Lower leg skin (tissue), 3 donors: ENCODE data around the gene HMSD.

Experiments
- POLR2A ChIP-seq, 2 donors: fragments of 450-650 bp; IDR thresholded peaks; one replicate each; pipeline ENCODE4 v1.6.1; 2016 to 2017; ENCODE audit warnings: antibody characterized with exemption in 2 of 2, mild to moderate bottlenecking in 1 of 2, moderate library complexity in 1 of 2
- TF ChIP-seq, protein P1 (sequence below), 3 donors: fragments of 450-650 bp; IDR thresholded peaks; one replicate each; pipeline ENCODE4 v1.5.1; 2016; ENCODE audit warnings: antibody characterized with exemption in 3 of 3, mild to moderate bottlenecking in 3 of 3, moderate library complexity in 2 of 3

DNA sequence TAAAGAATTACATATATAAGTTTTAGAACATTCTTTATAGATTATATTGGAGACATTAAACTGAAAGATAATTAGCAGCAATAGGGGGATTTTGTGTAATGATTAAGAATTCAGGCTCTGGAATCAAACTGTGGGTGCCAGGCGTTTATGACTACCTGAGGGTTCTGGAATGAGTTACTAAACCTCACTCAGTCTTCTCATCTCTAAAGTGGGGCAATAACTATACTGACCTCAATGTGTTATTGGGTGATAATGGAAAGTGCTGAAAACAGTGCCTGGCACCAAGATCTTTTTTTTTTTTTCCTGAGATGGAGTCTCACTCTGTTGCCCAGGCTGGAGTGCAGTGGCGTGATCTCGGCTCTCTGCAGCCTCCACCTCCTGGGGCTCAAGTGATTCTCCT is 27.9 kb downstream of the HMSD start:
- TF ChIP-seq, protein P1, sequence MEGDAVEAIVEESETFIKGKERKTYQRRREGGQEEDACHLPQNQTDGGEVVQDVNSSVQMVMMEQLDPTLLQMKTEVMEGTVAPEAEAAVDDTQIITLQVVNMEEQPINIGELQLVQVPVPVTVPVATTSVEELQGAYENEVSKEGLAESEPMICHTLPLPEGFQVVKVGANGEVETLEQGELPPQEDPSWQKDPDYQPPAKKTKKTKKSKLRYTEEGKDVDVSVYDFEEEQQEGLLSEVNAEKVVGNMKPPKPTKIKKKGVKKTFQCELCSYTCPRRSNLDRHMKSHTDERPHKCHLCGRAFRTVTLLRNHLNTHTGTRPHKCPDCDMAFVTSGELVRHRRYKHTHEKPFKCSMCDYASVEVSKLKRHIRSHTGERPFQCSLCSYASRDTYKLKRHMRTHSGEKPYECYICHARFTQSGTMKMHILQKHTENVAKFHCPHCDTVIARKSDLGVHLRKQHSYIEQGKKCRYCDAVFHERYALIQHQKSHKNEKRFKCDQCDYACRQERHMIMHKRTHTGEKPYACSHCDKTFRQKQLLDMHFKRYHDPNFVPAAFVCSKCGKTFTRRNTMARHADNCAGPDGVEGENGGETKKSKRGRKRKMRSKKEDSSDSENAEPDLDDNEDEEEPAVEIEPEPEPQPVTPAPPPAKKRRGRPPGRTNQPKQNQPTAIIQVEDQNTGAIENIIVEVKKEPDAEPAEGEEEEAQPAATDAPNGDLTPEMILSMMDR (IDR thresholded peaks at IDR 0.05): no peak
- TF ChIP-seq POLR2A (IDR thresholded peaks at IDR 0.05): no peak
